Left colon (tissue), 2 donors: ENCODE measurements around the gene PAAF1. TPM values are rescaled to one million over a fixed set of nuclear protein-coding genes. Genes with fewer than 3 reads are reported as not detected.

Experiments
- ATAC-seq: fragments of 200-7000 bp; cut with Tn5 transposase; one replicate; pipeline ENCODE4 v1.9.1; 2020; ENCODE audit warnings: mild to moderate bottlenecking, moderate library complexity
- DNase-seq, 2 donors: peaks; one replicate each; pipeline ENCODE4 v3.0.0-alpha.2; 2020
- intact Hi-C, 2 donors: fragments of 100-400 bp; cut with DNase I in 1 of 2; cut with micrococcal nuclease in 1 of 2; formaldehyde crosslinking; loops; one replicate each; pipeline versions ENCODE4 v1.11.2 to v1.14.0; 2022; cut with DNase I, micrococcal nuclease
- total RNA-seq, 2 donors: library from RNA; stranded (reverse); fragmentation: NEBNext Ultra II Directional; extraction: Animal tissue kit (Norgen Biotek cat#: 25700); gene quantifications; one replicate each; pipeline ENCODE4 v1.2.1, GENCODE V29; 2021
- donor health status: DM: no; HTN: no; CAD: no.
- donor health status: DM: yes; HTN: yes; CAD: no.

The PAAF1 gene
- total RNA-seq, 2 donors from 2014 or later = 11.4 to 12.2 TPM

- DNase-seq (no peak), ATAC-seq (no peak)
- intact Hi-C loops = no loop called here
Measured at GRCh38 chr11:73939096-73939495, 62.3 kb downstream of the PAAF1 start.

GRCh38 chr11:73940801-73941570 is 64.2 kb downstream of the PAAF1 start:
- intact Hi-C loops = no loop called here
- DNase-seq (no peak), ATAC-seq (no peak)

GRCh38 chr11:73942010-73942409 is 65.2 kb downstream of the PAAF1 start:
- intact Hi-C loops = no loop called here
- no peak for DNase-seq
- no peak for ATAC-seq

GRCh38 chr11:73944085-73944484 is 67.3 kb downstream of the PAAF1 start:
- DNase-seq = no peak
- ATAC-seq = no peak
- intact Hi-C loops = no loop called here

- DNase-seq (no peak), ATAC-seq (no peak)
- intact Hi-C loops = no loop called here
Measured at GRCh38 chr11:73944901-73945300, 68.1 kb downstream of the PAAF1 start.

- ATAC-seq (peak; percentile 76), DNase-seq (no peak)
- intact Hi-C loops = no loop called here
Measured at GRCh38 chr11:73945396-73945795, 68.6 kb downstream of the PAAF1 start.

- intact Hi-C loops = no loop called here
- ATAC-seq (no peak), DNase-seq (no peak)
Measured at GRCh38 chr11:73946798-73947458, 70.1 kb downstream of the PAAF1 start.

GRCh38 chr11:73949246-73949645 is 72.4 kb downstream of the PAAF1 start:
- ATAC-seq (no peak), DNase-seq (no peak)
- intact Hi-C loops = no loop called here

GRCh38 chr11:73949912-73950311 is 73.1 kb downstream of the PAAF1 start:
- DNase-seq (no peak), ATAC-seq (no peak)

GRCh38 chr11:73950869-73951710 is 74.3 kb downstream of the PAAF1 start, which contains the start of gene DNAJB13:
TSS of gene DNAJB13 (plus strand) at chr11:73951026. CDS start at chr11:73951070, 44 bp downstream.
- peak in 1 of 2 donors; percentile 47 for DNase-seq
- intact Hi-C loops = no loop called here
- ATAC-seq = peak; percentile 80

More at GRCh38 chr11:73949912-73950311, 73.1 kb downstream of the PAAF1 start:
- intact Hi-C loops = no loop called here

- ATAC-seq = no peak
- DNase-seq = no peak
- intact Hi-C loops = no loop called here
Measured at GRCh38 chr11:73951797-73952196, 75.0 kb downstream of the PAAF1 start.

GRCh38 chr11:73956876-73957653 is 80.3 kb downstream of the PAAF1 start:
- ATAC-seq = peak; percentile 15
- DNase-seq = no peak
- intact Hi-C loops = no loop called here

GRCh38 chr11:73957654-73958361 is 81.0 kb downstream of the PAAF1 start:
- peak; percentile 72 for ATAC-seq
- no peak for DNase-seq
- intact Hi-C loops = no loop called here

- DNase-seq (no peak), ATAC-seq (no peak)
- intact Hi-C loops = no loop called here
Measured at GRCh38 chr11:73958521-73959141, 81.8 kb downstream of the PAAF1 start.

- intact Hi-C loops = no loop called here
- DNase-seq (no peak), ATAC-seq (no peak)
Measured at GRCh38 chr11:73961321-73961720, 84.5 kb downstream of the PAAF1 start.

GRCh38 chr11:73962101-73962705 is 85.4 kb downstream of the PAAF1 start:
- intact Hi-C loops = no loop called here
- DNase-seq (no peak), ATAC-seq (no peak)

GRCh38 chr11:73963861-73964260 is 87.1 kb downstream of the PAAF1 start:
- no peak for DNase-seq
- intact Hi-C loops = no loop called here
- ATAC-seq = no peak
